Thyroid gland (tissue), 4 donors: ENCODE data around the gene WSCD2. TPM values are rescaled to one million over a fixed set of nuclear protein-coding genes. Genes with fewer than 3 reads are reported as not detected.

Experiments
- DNase-seq, 2 donors: peaks; one replicate each; pipeline ENCODE4 v3.0.0-alpha.2; 2019
- H3K27ac ChIP-seq, 3 donors: fragments of 200-600 bp; sonication (generic); 1 replicate in 2 of 3; 2 replicates in 1 of 3; pipeline ENCODE4 v1.5.1; 2016 to 2019; ENCODE audit warnings: mild to moderate bottlenecking in 1 of 3, moderate library complexity in 1 of 3
- H3K27me3 ChIP-seq: fragments of 200-600 bp; sonication (generic); one replicate; pipeline ENCODE4 v1.5.1; 2019
- H3K36me3 ChIP-seq, 2 donors: fragments of 200-600 bp; sonication (generic); one replicate each; pipeline ENCODE4 v1.5.1; 2016 to 2019
- H3K4me1 ChIP-seq, 2 donors: fragments of 200-600 bp; sonication (generic); one replicate each; pipeline ENCODE4 v1.5.1; 2017 to 2019
- H3K4me3 ChIP-seq, 3 donors: fragments of 200-600 bp; sonication (generic); replicated peaks in 1 of 3; 1 replicate in 2 of 3; 2 replicates in 1 of 3; pipeline ENCODE4 v1.5.1; 2016; ENCODE audit warnings: mild to moderate bottlenecking in 1 of 3
- H3K9me3 ChIP-seq: fragments of 200-600 bp; sonication (generic); one replicate; pipeline ENCODE4 v1.5.1; 2017
- POLR2A ChIP-seq, 2 donors: fragments of 450-650 bp; IDR thresholded peaks; one replicate each; pipeline ENCODE4 v1.6.1; 2017; ENCODE audit warnings: antibody characterized with exemption in 2 of 2, mild to moderate bottlenecking in 2 of 2, moderate library complexity in 1 of 2
- WGBS, 2 donors: methylation state at CpG; one replicate each; pipeline ENCODE4 v1.1.5; 2017; 5-methylcytosine and 5-hydroxymethylcytosine counted together
- intact Hi-C: fragments of 100-400 bp; cut with DNase I; formaldehyde crosslinking; loops from one replicate; pipeline ENCODE4 v1.15.1; 2023
- total RNA-seq, 4 donors: library from RNA; depleted of rRNA; stranded (reverse); fragments of >200 nt; gene quantifications; one replicate each; pipeline ENCODE4 v1.2.3, GENCODE V29; 2016
- TF ChIP-seq, protein P1 (sequence below), 6 experiments: fragments of 200-600 bp in 3 of 6; fragments of 450-650 bp in 3 of 6; sonication (generic) in 3 of 6; IDR thresholded peaks; one replicate each; pipeline ENCODE4 v1.5.1; 2016 to 2019; ENCODE audit warnings: antibody characterized with exemption in 6 of 6, mild to moderate bottlenecking in 2 of 6, inconsistent platforms in 1 of 6, moderate library complexity in 1 of 6

Gene WSCD2
- total RNA-seq, 4 donors from 2014 or later = 35.5 to 117 (median 81.4) TPM

DNA sequence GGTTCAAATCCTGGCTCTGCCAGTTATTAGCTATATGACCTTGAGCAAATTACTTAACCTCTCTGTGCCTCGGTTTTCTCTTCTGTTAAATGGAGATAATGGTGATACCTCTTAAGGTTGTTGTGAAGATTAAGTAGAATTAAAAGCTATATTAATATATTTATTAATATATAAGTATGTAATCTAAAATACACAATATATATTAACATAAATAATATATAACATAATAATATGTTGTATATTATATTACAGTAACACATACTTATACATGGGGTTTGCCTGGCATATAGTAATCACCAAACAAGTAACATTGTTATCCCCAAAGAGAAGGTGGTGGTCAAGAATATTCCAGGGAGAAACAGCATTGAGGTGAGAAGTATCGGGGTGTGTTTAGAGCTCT, 118.0 kb downstream of the WSCD2 start:
- Histone ChIP-seq H3K4me3 (no peak overlapping the region), H3K27me3 (no peaks in the 10 kb centered on the region), H3K4me1 (no peaks in the 10 kb centered on the region), H3K27ac (no peak overlapping the region), H3K9me3 (no peaks in the 10 kb centered on the region), H3K36me3 (peaks cover 6 to 9% of the 10 kb centered on the region in 2 donors)
- intact Hi-C loops = no loop called here
- DNase-seq = no peak
- TF ChIP-seq POLR2A (IDR thresholded peaks at IDR 0.05) = no peak
- TF ChIP-seq, protein P1, sequence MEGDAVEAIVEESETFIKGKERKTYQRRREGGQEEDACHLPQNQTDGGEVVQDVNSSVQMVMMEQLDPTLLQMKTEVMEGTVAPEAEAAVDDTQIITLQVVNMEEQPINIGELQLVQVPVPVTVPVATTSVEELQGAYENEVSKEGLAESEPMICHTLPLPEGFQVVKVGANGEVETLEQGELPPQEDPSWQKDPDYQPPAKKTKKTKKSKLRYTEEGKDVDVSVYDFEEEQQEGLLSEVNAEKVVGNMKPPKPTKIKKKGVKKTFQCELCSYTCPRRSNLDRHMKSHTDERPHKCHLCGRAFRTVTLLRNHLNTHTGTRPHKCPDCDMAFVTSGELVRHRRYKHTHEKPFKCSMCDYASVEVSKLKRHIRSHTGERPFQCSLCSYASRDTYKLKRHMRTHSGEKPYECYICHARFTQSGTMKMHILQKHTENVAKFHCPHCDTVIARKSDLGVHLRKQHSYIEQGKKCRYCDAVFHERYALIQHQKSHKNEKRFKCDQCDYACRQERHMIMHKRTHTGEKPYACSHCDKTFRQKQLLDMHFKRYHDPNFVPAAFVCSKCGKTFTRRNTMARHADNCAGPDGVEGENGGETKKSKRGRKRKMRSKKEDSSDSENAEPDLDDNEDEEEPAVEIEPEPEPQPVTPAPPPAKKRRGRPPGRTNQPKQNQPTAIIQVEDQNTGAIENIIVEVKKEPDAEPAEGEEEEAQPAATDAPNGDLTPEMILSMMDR (IDR thresholded peaks at IDR 0.05) = no peak
- 82 to 91% methylated on average over 2 of the region's 2 CpGs for WGBS, 2 donors

DNA sequence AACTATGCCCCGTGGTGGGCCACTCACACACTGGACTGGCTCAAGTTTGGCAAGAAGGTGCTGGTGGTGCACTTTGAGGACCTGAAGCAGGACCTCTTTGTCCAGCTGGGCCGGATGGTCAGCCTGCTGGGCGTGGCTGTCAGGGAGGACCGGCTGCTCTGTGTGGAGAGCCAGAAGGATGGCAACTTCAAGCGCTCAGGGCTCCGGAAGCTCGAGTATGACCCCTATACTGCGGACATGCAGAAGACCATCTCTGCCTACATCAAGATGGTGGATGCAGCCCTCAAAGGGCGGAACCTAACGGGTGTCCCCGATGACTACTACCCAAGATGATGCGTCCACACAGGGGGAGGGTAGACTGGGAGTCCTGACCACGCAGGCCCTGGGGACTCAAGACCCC, 118.9 kb downstream of the WSCD2 start:
- H3K9me3 ChIP-seq = no peaks in the 10 kb centered on the region
- H3K27ac ChIP-seq = no peak overlapping the region
- H3K4me3 ChIP-seq = no peak overlapping the region
- intact Hi-C loops = no loop called here
- TF ChIP-seq, protein P1 (IDR thresholded peaks at IDR 0.05) = no peak
- no peak for TF ChIP-seq POLR2A (IDR thresholded peaks at IDR 0.05)
- peaks cover 6 to 9% of the 10 kb centered on the region in 2 donors for H3K36me3 ChIP-seq
- 94 to 96% methylated on average over 6 to 10 of the region's 13 CpGs for WGBS, 2 donors
- DNase-seq = no peak
- no peaks in the 10 kb centered on the region for H3K27me3 ChIP-seq
- H3K4me1 ChIP-seq = no peaks in the 10 kb centered on the region

DNA sequence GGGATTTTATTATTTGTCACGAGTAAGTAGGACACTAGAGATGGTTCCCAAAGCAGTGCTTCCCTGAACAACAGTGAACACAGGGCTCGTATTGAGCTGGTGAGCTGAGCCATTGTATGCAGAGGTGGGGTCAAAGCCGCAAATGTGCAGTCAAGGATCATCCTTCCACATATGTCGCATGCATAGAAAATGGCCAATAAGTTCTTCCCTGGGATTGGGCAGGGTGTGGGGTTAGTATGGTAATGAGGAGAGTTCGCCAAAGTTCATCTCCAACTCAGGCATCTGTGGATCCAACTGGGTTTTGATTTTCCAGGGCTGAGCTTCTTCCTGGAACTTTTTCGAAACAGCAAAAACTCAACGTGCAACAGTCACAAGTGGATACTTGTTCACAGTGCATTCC, 123.4 kb downstream of the WSCD2 start:
- no peaks in the 10 kb centered on the region for H3K4me1 ChIP-seq
- peaks cover 6 to 9% of the 10 kb centered on the region in 2 donors for H3K36me3 ChIP-seq
- H3K27ac ChIP-seq = no peak overlapping the region
- H3K27me3 ChIP-seq = no peaks in the 10 kb centered on the region
- no peak for TF ChIP-seq POLR2A (IDR thresholded peaks at IDR 0.05)
- TF ChIP-seq, protein P1 (IDR thresholded peaks at IDR 0.05) = no peak
- intact Hi-C loops = no loop called here
- no peak for DNase-seq
- H3K4me3 ChIP-seq = no peak overlapping the region
- WGBS, 2 donors = 76 to 77% methylated on average over 7 of the region's 7 CpGs
- no peaks in the 10 kb centered on the region for H3K9me3 ChIP-seq

DNA sequence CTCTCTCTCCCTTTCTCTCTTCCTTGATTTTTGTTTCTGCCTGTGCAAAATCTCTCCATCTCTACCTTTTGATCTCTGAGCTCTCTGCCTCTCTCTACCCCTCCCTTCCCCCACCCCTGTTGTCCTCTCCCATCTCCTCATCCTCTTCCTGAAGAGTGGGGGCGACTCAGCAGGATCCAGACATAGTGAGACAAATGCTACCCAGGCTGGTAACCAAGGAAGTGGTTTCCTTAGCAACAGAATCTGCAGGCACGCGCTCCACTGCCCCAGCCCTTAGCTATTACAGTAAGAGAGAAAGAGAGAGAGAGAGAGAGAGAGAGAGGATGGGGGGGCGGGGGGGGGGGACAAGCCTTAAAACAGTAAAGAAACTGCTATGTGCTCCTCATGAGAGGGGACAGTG, 124.5 kb downstream of the WSCD2 start:
- no peak for DNase-seq
- TF ChIP-seq POLR2A (IDR thresholded peaks at IDR 0.05) = no peak
- TF ChIP-seq, protein P1 (IDR thresholded peaks at IDR 0.05) = no peak
- 1 to 7% methylated on average over 3 to 4 of the region's 4 CpGs for WGBS, 2 donors
- no peaks in the 10 kb centered on the region for H3K9me3 ChIP-seq
- no peaks in the 10 kb centered on the region for H3K27me3 ChIP-seq
- no peaks in the 10 kb centered on the region for H3K4me1 ChIP-seq
- no peak overlapping the region for H3K4me3 ChIP-seq
- intact Hi-C loops = no loop called here
- no peak overlapping the region for H3K27ac ChIP-seq
- H3K36me3 ChIP-seq = peaks cover 2% of the 10 kb centered on the region in 2 donors

DNA sequence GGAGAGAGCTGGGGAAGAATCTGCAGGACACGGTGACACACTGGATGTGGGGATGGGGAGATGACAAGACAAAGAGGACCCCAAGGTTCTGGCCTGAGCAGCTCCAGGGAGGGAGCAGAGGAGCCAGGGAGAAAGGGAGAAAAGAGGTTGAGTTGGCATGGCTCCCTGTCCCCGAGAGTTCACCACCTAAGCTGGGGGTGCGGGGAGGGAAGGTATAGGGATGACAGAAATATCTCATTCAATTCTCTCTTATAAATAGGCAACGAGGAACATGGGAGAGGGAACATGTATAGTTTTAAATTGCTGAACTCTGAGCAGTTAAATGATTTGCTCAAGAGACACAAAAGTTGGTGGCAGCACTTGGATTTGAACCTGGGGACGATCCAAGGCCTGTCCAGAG, 124.9 kb downstream of the WSCD2 start:
- no peak for DNase-seq
- H3K4me3 ChIP-seq = no peak overlapping the region
- no peaks in the 10 kb centered on the region for H3K4me1 ChIP-seq
- TF ChIP-seq, protein P1 (IDR thresholded peaks at IDR 0.05) = no peak
- TF ChIP-seq POLR2A (IDR thresholded peaks at IDR 0.05) = no peak
- no peaks in the 10 kb centered on the region for H3K36me3 ChIP-seq
- H3K27ac ChIP-seq = no peak overlapping the region
- no peaks in the 10 kb centered on the region for H3K27me3 ChIP-seq
- H3K9me3 ChIP-seq = no peaks in the 10 kb centered on the region
- intact Hi-C loops = no loop called here
- 49 to 52% methylated on average over 5 of the region's 5 CpGs for WGBS, 2 donors
